ENCODE data around the gene KIF26B.

Gene KIF26B

GRCh38 chr1:245301921-245302320 lies 147.1 kb downstream of the KIF26B start:
- no peak for DNase-seq
- no peak for TF ChIP-seq CTCF (IDR thresholded peaks at IDR 0.05; ENCODE audit: low read depth, low read length)
- no peaks in the 10 kb centered on the region for H3K27me3 ChIP-seq (ENCODE audit: insufficient read depth, low read depth, severe bottlenecking)
- H3K27ac ChIP-seq: no peak overlapping the region
- H3K4me3 ChIP-seq (ENCODE audit: low read depth, low read length): no peak overlapping the region
- H3K9me3 ChIP-seq (ENCODE audit: severe bottlenecking): peaks cover 3% of the 10 kb centered on the region
- no peaks in the 10 kb centered on the region for H3K36me3 ChIP-seq

GRCh38 chr1:245304698-245305097 lies 149.9 kb downstream of the KIF26B start:
- DNase-seq: no peak
- Histone ChIP-seq H3K27ac (no peak overlapping the region), H3K9me3 (ENCODE audit: severe bottlenecking) (peaks cover 3% of the 10 kb centered on the region), H3K4me3 (ENCODE audit: low read depth, low read length) (no peak overlapping the region), H3K36me3 (no peaks in the 10 kb centered on the region), H3K27me3 (ENCODE audit: insufficient read depth, low read depth, severe bottlenecking) (no peaks in the 10 kb centered on the region)
- TF ChIP-seq CTCF (IDR thresholded peaks at IDR 0.05; ENCODE audit: low read depth, low read length): no peak

DNA sequence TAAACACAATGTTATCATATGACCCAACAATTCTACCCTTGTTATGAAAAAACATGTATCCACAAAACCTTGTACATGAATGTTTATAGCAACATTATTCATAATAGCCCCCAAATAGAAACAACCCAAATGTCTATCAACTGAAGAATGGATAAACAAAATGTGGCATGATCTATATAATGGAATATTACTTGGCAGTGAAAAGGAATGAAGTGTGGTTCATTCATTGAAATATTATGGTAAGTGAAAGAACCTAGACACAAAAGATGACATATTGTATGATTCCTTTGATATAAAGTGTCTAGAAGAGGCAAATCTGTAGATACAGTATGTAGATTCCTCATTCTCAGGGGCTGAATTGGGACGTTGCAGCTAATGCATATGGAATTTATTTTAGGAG lies 151.2 kb downstream of the KIF26B start:
- Histone ChIP-seq H3K36me3 (no peaks in the 10 kb centered on the region), H3K27ac (no peak overlapping the region), H3K9me3 (ENCODE audit: severe bottlenecking) (peaks cover 3% of the 10 kb centered on the region), H3K4me3 (ENCODE audit: low read depth, low read length) (no peak overlapping the region), H3K27me3 (ENCODE audit: insufficient read depth, low read depth, severe bottlenecking) (no peaks in the 10 kb centered on the region)
- DNase-seq: no peak
- TF ChIP-seq CTCF (IDR thresholded peaks at IDR 0.05; ENCODE audit: low read depth, low read length): no peak

DNA sequence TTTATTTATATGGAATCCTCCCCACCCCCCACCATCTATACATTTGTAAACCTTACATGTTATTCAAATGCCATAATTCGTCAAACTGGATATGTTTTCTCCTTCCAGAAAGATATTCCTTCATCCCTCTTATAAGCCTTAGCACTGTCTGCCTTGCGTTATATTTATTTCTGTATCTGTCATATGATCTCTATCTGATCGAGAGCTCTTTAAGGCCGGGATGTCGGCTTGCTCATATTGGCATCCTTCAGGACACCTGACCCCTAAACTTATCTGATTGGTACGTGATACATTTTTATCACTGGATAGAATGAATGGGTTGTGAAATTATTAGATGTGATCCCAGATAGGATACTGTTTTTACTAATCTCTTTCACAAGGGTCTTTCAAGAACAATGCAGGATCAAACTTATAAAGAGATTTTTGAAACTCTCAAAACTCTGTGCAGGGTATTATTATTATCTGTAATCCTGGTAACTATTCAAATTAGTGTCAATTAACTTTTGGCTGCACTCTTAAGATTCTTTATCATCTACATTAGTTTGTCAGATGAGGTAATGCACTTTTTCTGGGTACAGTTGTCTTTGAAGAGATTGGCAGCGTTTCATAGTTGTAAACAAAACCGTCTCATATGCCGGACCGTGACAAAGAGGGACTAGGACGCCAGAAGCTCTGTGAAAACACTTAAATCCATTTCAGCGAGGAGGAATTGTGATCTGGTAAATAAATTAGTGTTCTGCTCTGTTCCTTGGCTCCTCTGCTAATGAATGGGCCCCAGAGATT lies 152.0 kb downstream of the KIF26B start:
- H3K4me3 ChIP-seq (ENCODE audit: low read depth, low read length): no peak overlapping the region
- TF ChIP-seq CTCF (IDR thresholded peaks at IDR 0.05; ENCODE audit: low read depth, low read length): no peak
- H3K27me3 ChIP-seq (ENCODE audit: insufficient read depth, low read depth, severe bottlenecking): no peaks in the 10 kb centered on the region
- no peak for DNase-seq
- no peak overlapping the region for H3K27ac ChIP-seq
- H3K9me3 ChIP-seq (ENCODE audit: severe bottlenecking): peaks cover 3% of the 10 kb centered on the region
- no peaks in the 10 kb centered on the region for H3K36me3 ChIP-seq

- no peak overlapping the region for H3K27ac ChIP-seq
- H3K4me3 ChIP-seq (ENCODE audit: low read depth, low read length): no peak overlapping the region
- H3K27me3 ChIP-seq (ENCODE audit: insufficient read depth, low read depth, severe bottlenecking): no peaks in the 10 kb centered on the region
- no peaks in the 10 kb centered on the region for H3K36me3 ChIP-seq
- no peak for TF ChIP-seq CTCF (IDR thresholded peaks at IDR 0.05; ENCODE audit: low read depth, low read length)
- DNase-seq: no peak
- H3K9me3 ChIP-seq (ENCODE audit: severe bottlenecking): peaks cover 3% of the 10 kb centered on the region
Measured at GRCh38 chr1:245310571-245311531, 156.1 kb downstream of the KIF26B start.

Measured in WERI-Rb-1 (cell line).